Measurements from ENCODE around the gene KCTD11. TPM values are rescaled to one million over a fixed set of nuclear protein-coding genes. Genes with fewer than 3 reads are reported as not detected.

KCTD11 gene
- total and polyA plus RNA-seq, 2 donors (not counting 1 experiment from before 2014, with no cell fraction given): 4.3 to 13.4 TPM

DNA sequence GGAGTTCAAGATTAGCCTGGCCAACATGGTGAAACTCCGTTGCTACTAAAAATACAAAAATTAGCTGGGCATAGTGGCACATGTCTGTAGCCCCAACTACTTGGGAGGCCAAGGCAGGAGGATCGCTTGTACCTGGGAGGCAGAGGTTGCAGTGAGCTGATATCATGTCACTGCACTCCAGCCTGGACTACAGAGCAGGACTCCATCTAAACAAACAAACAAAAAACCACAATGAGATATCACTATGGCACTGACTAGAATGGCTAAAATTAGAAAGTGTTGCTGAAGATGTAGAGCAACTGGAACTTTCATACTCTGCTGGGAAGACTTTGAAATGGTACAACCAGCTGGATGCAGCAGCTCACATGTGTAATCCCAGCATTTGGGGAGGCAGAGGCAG, 22.4 kb downstream of the KCTD11 start:
- Histone ChIP-seq H4K20me1 (ENCODE audit: control insufficient read depth, insufficient read depth, low read length, poor library complexity, severe bottlenecking) (no peaks in the 10 kb centered on the region), H3K9ac (ENCODE audit: low read length) (no peak overlapping the region), H3K27me3 (replicated peaks in 1 of 4; ENCODE audit: control extremely low read depth in 1 of 4, control insufficient read depth in 3 of 4, insufficient read depth in 4 of 4, low read length in 3 of 4) (peaks cover 0 to 2% (median 0%) of the 10 kb centered on the region in 4 experiments), H3K4me2 (replicated peaks; ENCODE audit: low read depth, low read length, poor library complexity, severe bottlenecking) (no peak overlapping the region), H3K4me3 (ENCODE audit: control extremely low read depth in 1 of 5, extremely low read depth in 1 of 5, insufficient read depth in 1 of 5, low read depth in 2 of 5, low read length in 4 of 5) (no peak overlapping the region), H3K4me1 (ENCODE audit: control insufficient read depth in 2 of 2, insufficient read depth in 2 of 2, low read length in 2 of 2) (no peaks in the 10 kb centered on the region), H3K36me3 (replicated peaks in 1 of 2; ENCODE audit: control extremely low read depth in 1 of 2, control insufficient read depth in 1 of 2, extremely low read depth in 1 of 2, insufficient read depth in 2 of 2, low read length in 1 of 2) (no peaks in the 10 kb centered on the region), H3K79me2 (ENCODE audit: control insufficient read depth, insufficient read depth, low read length) (no peaks in the 10 kb centered on the region), H2AFZ (ENCODE audit: insufficient read depth, low read depth, low read length, poor library complexity, severe bottlenecking) (no peak overlapping the region), H3K27ac (ENCODE audit: low read length in 2 of 2) (no peak overlapping the region), H3K9me3 (ENCODE audit: control extremely low read depth in 1 of 3, control insufficient read depth in 2 of 3, insufficient read depth in 1 of 3, low read length in 2 of 3) (peaks cover 0 to 2% (median 2%) of the 10 kb centered on the region in 3 donors)
- no CpG with 5 or more reads among the region's 2 CpGs for WGBS (ENCODE audit: insufficient coverage)
- ATAC-seq (ENCODE audit: low read depth): no peak
- no peak for DNase-seq
- ChIA-PET POLR2A (no interaction called here), CTCF (interaction anchor here (0.9 kb wide), 1 partner anchor 10 kb away, joined by 3 read pairs; no protein-coding TSS in a partner anchor)
- Mint-ChIP-seq H3K27ac (no peak overlapping the region), H3K4me1 (no peaks in the 10 kb centered on the region), H3K27me3 (peaks cover 14% of the 10 kb centered on the region), H3K4me3 (no peak overlapping the region), H3K9me3 (ENCODE audit: insufficient read depth) (no peaks in the 10 kb centered on the region)
- TF ChIP-seq, protein P1, sequence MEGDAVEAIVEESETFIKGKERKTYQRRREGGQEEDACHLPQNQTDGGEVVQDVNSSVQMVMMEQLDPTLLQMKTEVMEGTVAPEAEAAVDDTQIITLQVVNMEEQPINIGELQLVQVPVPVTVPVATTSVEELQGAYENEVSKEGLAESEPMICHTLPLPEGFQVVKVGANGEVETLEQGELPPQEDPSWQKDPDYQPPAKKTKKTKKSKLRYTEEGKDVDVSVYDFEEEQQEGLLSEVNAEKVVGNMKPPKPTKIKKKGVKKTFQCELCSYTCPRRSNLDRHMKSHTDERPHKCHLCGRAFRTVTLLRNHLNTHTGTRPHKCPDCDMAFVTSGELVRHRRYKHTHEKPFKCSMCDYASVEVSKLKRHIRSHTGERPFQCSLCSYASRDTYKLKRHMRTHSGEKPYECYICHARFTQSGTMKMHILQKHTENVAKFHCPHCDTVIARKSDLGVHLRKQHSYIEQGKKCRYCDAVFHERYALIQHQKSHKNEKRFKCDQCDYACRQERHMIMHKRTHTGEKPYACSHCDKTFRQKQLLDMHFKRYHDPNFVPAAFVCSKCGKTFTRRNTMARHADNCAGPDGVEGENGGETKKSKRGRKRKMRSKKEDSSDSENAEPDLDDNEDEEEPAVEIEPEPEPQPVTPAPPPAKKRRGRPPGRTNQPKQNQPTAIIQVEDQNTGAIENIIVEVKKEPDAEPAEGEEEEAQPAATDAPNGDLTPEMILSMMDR (IDR thresholded peaks at IDR 0.05): no peak
- TF ChIP-seq EZH2 (IDR thresholded peaks at IDR 0.05; ENCODE audit: borderline replicate concordance, insufficient read depth, low read depth, low read length, poor library complexity, severe bottlenecking): no peak
- intact Hi-C loops (cut with micrococcal nuclease): no loop called here

DNA sequence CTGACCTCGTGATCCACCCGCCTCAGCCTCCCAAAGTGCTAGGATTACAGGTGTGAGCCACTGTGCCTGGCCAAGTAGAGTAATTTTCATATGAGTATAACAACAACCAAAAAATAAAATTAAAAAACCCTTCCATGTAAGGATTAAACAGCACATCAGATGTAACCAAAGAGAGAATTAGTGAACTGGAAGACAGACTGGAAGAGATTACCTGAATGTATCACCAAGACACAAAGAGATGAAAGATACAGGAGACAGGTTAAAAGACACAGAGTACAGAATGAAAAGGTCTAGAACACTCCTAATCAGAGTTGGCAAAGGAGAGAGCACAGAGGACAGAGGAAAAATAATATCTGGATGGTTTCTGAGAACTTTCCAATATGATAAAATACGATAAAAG, 27.2 kb downstream of the KCTD11 start:
- Histone ChIP-seq H2AFZ (ENCODE audit: insufficient read depth, low read depth, low read length, poor library complexity, severe bottlenecking) (no peak overlapping the region), H3K79me2 (ENCODE audit: control insufficient read depth, insufficient read depth, low read length) (no peaks in the 10 kb centered on the region), H3K9me3 (ENCODE audit: control extremely low read depth in 1 of 3, control insufficient read depth in 2 of 3, insufficient read depth in 1 of 3, low read length in 2 of 3) (peaks cover 2 to 19% (median 2%) of the 10 kb centered on the region in 3 donors), H3K4me2 (replicated peaks; ENCODE audit: low read depth, low read length, poor library complexity, severe bottlenecking) (no peak overlapping the region), H3K27ac (ENCODE audit: low read length in 2 of 2) (no peak overlapping the region), H3K4me1 (ENCODE audit: control insufficient read depth in 2 of 2, insufficient read depth in 2 of 2, low read length in 2 of 2) (peaks cover 11 to 15% of the 10 kb centered on the region in 2 donors), H3K27me3 (replicated peaks in 1 of 4; ENCODE audit: control extremely low read depth in 1 of 4, control insufficient read depth in 3 of 4, insufficient read depth in 4 of 4, low read length in 3 of 4) (peaks cover 0 to 43% (median 14%) of the 10 kb centered on the region in 4 experiments), H3K36me3 (replicated peaks in 1 of 2; ENCODE audit: control extremely low read depth in 1 of 2, control insufficient read depth in 1 of 2, extremely low read depth in 1 of 2, insufficient read depth in 2 of 2, low read length in 1 of 2) (no peaks in the 10 kb centered on the region), H3K9ac (ENCODE audit: low read length) (no peak overlapping the region), H3K4me3 (ENCODE audit: control extremely low read depth in 1 of 5, extremely low read depth in 1 of 5, insufficient read depth in 1 of 5, low read depth in 2 of 5, low read length in 4 of 5) (no peak overlapping the region), H4K20me1 (ENCODE audit: control insufficient read depth, insufficient read depth, low read length, poor library complexity, severe bottlenecking) (no peaks in the 10 kb centered on the region)
- intact Hi-C loops (cut with micrococcal nuclease): no loop called here
- peaks cover 8% of the 10 kb centered on the region for H3K4me1 Mint-ChIP-seq
- no peak overlapping the region for H3K27ac Mint-ChIP-seq
- TF ChIP-seq, protein P1 (IDR thresholded peaks at IDR 0.05): no peak
- no peak for TF ChIP-seq EZH2 (IDR thresholded peaks at IDR 0.05; ENCODE audit: borderline replicate concordance, insufficient read depth, low read depth, low read length, poor library complexity, severe bottlenecking)
- POLR2A ChIA-PET: no interaction called here
- CTCF ChIA-PET: no interaction called here
- no peaks in the 10 kb centered on the region for H3K9me3 Mint-ChIP-seq (ENCODE audit: insufficient read depth)
- peaks cover 41% of the 10 kb centered on the region for H3K27me3 Mint-ChIP-seq
- no peak overlapping the region for H3K4me3 Mint-ChIP-seq
- DNase-seq (no peak), ATAC-seq (ENCODE audit: low read depth) (no peak)
- WGBS (ENCODE audit: insufficient coverage): no CpG with 5 or more reads among the region's 3 CpGs
